Adrenal gland (tissue), 12 donors: ENCODE results near the gene MYMX. TPM values are rescaled to one million over a fixed set of nuclear protein-coding genes. Genes with fewer than 3 reads are reported as not detected.

Source experiments
- DNase-seq, 7 donors: peaks; one replicate each; pipeline ENCODE4 v3.0.0-alpha.2; 2019 to 2020
- H3K27ac ChIP-seq, 5 donors: fragments of 200-600 bp; sonication (generic) in 4 of 5; 1 replicate in 3 of 5; 2 replicates in 2 of 5; pipeline versions ENCODE4 v1.5.1 to v1.8.0; 2016 to 2020; ENCODE audit warnings: mild to moderate bottlenecking in 1 of 5
- H3K27me3 ChIP-seq: fragments of 200-600 bp; 2 replicates; pipeline ENCODE4 v1.8.0; 2021
- H3K36me3 ChIP-seq, 2 donors: fragments of 200-600 bp; replicated peaks in 1 of 2; 1 replicate in 1 of 2; 2 replicates in 1 of 2; pipeline versions ENCODE4 v1.5.1 to v1.8.0; 2018 to 2022
- H3K4me1 ChIP-seq, 2 donors: fragments of 200-600 bp; replicated peaks in 1 of 2; 1 replicate in 1 of 2; 2 replicates in 1 of 2; pipeline versions ENCODE4 v1.5.1 to v1.8.0; 2018 to 2021
- H3K4me3 ChIP-seq, 4 donors: fragments of 200-600 bp; sonication (generic) in 3 of 4; one replicate each; pipeline ENCODE4 v1.5.1; 2016 to 2018
- H3K9me3 ChIP-seq, 3 donors: fragments of 200-600 bp; sonication (generic) in 1 of 3; replicated peaks in 1 of 3; 1 replicate in 2 of 3; 2 replicates in 1 of 3; pipeline versions ENCODE4 v1.5.1 to v1.8.0; 2016 to 2021
- CTCF ChIP-seq, 6 experiments: fragments of 450-650 bp in 4 of 6; fragments of 200-600 bp in 2 of 6; sonication (generic) in 1 of 6; IDR thresholded peaks; 1 replicate in 5 of 6; 2 replicates in 1 of 6; pipeline versions ENCODE4 v1.5.1 to v1.8.0; 2016 to 2021; ENCODE audit warnings: antibody characterized with exemption in 6 of 6, mild to moderate bottlenecking in 2 of 6, moderate library complexity in 1 of 6
- POLR2A ChIP-seq, 2 donors: fragments of 450-650 bp; IDR thresholded peaks; one replicate each; pipeline ENCODE4 v1.6.1; 2017; ENCODE audit warnings: antibody characterized with exemption in 2 of 2, mild to moderate bottlenecking in 2 of 2, moderate library complexity in 1 of 2
- WGBS, 4 donors: extraction: QIAGEN DNeasy Blood & Tissue Kit in 2 of 4; methylation state at CpG; one replicate each; pipeline versions ENCODE4 v1.1.5 to v1.1.7; 2013 to 2017; 5-methylcytosine and 5-hydroxymethylcytosine counted together
- intact Hi-C, 2 donors: fragments of 100-400 bp; cut with DNase I; formaldehyde crosslinking; loops; one replicate each; pipeline versions ENCODE4 v1.14.1 to v1.15.0; 2022 to 2023
- polyA plus RNA-seq, 3 donors: library from polyadenylated mRNA; stranded (reverse); fragments of 200-250 nt in 2 of 3; fragments of 350-450 nt in 1 of 3; fragmentation: Illumina TruSeq in 1 of 3; extraction: RNeasy Lipid Tissue Mini Kit (QIAGEN cat#74804) in 1 of 3; gene quantifications; one replicate each; pipeline ENCODE4 v1.2.3, GENCODE V29; 2013 to 2014
- total RNA-seq, 9 donors: library from RNA; depleted of rRNA in 4 of 9; stranded (reverse); fragments of >200 nt in 4 of 9; fragments of 120-200 nt in 1 of 9; fragmentation: NEBNext Ultra II Directional in 1 of 9; extraction: Animal tissue kit (Norgen Biotek cat#: 25700) in 1 of 9; gene quantifications; one replicate each; pipeline versions ENCODE4 v1.1.0 to v1.2.4, GENCODE V29; 2013 to 2023
- donor health status: healthy with polysubstance abuse.
- donor health status: Bipolar disorder and iron deficiency.
- donor health status: DM: yes; HTN: yes; CAD: no.
- donor health status: DM: no; HTN: no; CAD: no.
- donor health status: DM: no; HTN: no; CAD: no.
- donor health status: DM: yes; HTN: yes; CAD: no.

The MYMX gene
- total and polyA plus RNA-seq, 12 donors: 0.39 to 0.94 TPM; not detected in 10

GRCh38 chr6:44176762-44177509 lies 39.8 kb upstream of the MYMX start:
- H3K27ac ChIP-seq: peak overlapping the region in 1 of 5 donors; percentile 8

GRCh38 chr6:44177691-44178423 lies 38.9 kb upstream of the MYMX start:
- WGBS, 4 donors: 76 to 84% (median 80%) methylated on average over 12 to 13 of the region's 13 CpGs

More at GRCh38 chr6:44176762-44177509, 39.8 kb upstream of the MYMX start:
- H3K27me3 ChIP-seq: no peaks in the 10 kb centered on the region
- 68 to 78% (median 74%) methylated on average over 24 of the region's 24 CpGs for WGBS, 4 donors
- H3K9me3 ChIP-seq: no peaks in the 10 kb centered on the region
- no peak overlapping the region for H3K4me3 ChIP-seq
- TF ChIP-seq POLR2A (IDR thresholded peaks at IDR 0.05) (no peak), CTCF (IDR thresholded peaks at IDR 0.05) (no peak)
- peaks cover 0 to 15% of the 10 kb centered on the region in 2 donors for H3K4me1 ChIP-seq
- H3K36me3 ChIP-seq: no peaks in the 10 kb centered on the region
- intact Hi-C loops: loop anchor here in 1 of 2 donors (5.0 to 10.0 kb wide), 2 partner anchors 40 to 158 kb away; partner anchors contain the start of gene MYMX
- no peak for DNase-seq

GRCh38 chr6:44178424-44179071 lies 38.2 kb upstream of the MYMX start:
- H3K4me3 ChIP-seq: no peak overlapping the region
- H3K4me1 ChIP-seq: peaks cover 0 to 9% of the 10 kb centered on the region in 2 donors
- no peaks in the 10 kb centered on the region for H3K27me3 ChIP-seq
- DNase-seq: no peak
- H3K36me3 ChIP-seq: no peaks in the 10 kb centered on the region
- no peak for TF ChIP-seq CTCF (IDR thresholded peaks at IDR 0.05)
- no peak for TF ChIP-seq POLR2A (IDR thresholded peaks at IDR 0.05)
- intact Hi-C loops: loop anchor here in 1 of 2 donors (5.0 to 10.0 kb wide), 2 partner anchors 39 to 156 kb away; partner anchors contain the start of gene MYMX
- WGBS, 4 donors: 81 to 88% (median 86%) methylated on average over 8 to 9 of the region's 9 CpGs
- peak overlapping the region in 2 of 5 donors; percentile 32 to 58 for H3K27ac ChIP-seq
- H3K9me3 ChIP-seq: no peaks in the 10 kb centered on the region

More at GRCh38 chr6:44177691-44178423, 38.9 kb upstream of the MYMX start:
- intact Hi-C loops: loop anchor here in 1 of 2 donors (5.0 to 10.0 kb wide), 2 partner anchors 39 to 157 kb away; partner anchors contain the start of gene MYMX
- Histone ChIP-seq H3K4me1 (peaks cover 0 to 13% of the 10 kb centered on the region in 2 donors), H3K27me3 (no peaks in the 10 kb centered on the region), H3K27ac (peak overlapping the region in 2 of 5 donors; percentile 32 to 53), H3K9me3 (no peaks in the 10 kb centered on the region), H3K4me3 (no peak overlapping the region), H3K36me3 (no peaks in the 10 kb centered on the region)
- TF ChIP-seq POLR2A (IDR thresholded peaks at IDR 0.05) (no peak), CTCF (IDR thresholded peaks at IDR 0.05) (no peak)
- peak in 6 of 7 donors; percentile 58 to 86 (median 69) for DNase-seq
